ENCODE data around the gene SLC22A3.
A peak's percentile ranks its signal among the peaks of the same experiment; 100 is the strongest.
"Not testable (repeated sequence)": the region's sequence is repeated elsewhere in the genome, so short reads cannot be mapped to it uniquely, and the experiment has no call there.

Gene SLC22A3

DNA sequence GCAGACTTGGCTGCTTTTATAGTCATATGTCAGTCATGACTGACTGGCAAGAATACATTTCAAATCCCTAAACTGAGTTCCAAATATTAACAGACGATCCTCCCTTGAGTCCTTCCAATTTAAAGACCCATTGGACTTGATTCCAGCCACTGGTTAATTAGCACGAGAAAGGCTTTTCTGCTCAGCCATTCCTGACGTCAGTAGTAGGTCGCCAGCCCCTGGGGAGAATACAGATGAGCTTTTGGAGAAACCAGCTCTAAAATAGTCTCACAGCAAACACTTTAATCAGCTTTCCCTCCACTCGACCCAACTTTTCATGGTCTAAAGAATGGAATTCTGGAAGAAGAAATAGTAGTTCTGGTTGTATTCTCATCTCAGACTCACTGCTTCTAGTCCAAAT, 91.6 kb downstream of the SLC22A3 start:
- DNase-seq (ENCODE audit: low read depth in 2 of 2) = no peak

DNA sequence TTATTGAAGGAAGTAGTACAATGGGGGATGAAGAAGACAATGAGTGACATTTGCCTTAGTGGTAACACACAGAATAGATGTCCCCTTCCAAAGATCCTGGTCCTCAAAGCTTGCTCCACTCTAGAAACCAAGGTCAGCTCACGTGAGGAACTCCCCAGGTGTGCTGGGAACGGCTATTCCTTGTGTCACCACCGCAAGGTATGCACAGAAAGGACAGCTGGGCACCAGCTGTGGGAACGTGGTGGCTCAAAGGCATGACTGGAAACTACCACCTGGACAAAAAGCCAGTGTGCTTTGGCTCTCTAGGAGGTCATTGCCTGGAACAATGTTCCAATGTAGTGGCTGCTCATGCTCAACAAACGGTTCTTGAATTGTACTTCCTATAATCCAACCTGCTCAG, 94.0 kb downstream of the SLC22A3 start:
- no peak for DNase-seq (ENCODE audit: low read depth in 2 of 2)

DNA sequence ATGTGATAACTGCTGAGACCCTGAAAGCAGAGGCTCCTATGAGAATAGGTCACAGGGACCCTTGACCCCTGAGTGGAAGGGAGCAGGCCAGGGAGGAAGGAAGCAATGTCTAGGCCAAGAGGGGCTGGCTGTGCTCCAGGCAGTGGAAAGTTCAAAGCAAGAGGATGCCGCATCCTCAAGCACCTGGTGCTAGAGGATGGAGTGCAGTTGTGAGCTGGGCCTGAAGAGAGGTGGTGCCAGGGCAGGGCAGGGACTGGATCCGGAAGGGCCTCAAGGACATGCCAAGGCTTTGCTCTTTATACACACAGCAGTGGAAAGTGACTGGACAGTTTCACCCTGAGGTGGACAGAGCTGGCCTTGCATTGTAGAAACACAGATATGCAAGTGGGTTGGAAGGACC, 97.0 kb downstream of the SLC22A3 start:
- no peak for DNase-seq (ENCODE audit: low read depth in 2 of 2)

DNA sequence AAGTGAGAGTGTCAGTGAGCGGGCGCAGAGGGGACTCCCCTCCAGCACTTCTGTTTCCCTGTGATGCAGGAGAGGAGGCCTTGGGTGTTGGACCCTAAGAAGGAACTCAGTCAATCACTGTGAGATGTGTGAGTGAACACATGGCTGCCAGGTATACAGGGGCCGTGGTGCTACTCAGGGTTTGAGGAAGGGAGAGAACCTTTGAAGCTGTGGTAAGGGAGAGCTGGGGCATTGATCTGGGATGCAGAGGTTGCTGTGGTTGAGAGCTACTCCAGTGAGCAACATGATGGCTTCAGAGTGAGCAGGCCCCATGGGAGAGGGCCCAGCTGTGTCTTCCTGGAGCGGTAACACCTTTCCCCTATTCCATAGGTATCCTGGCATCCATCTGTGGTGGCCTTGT, 99.2 kb downstream of the SLC22A3 start:
- no peak for DNase-seq (ENCODE audit: low read depth in 2 of 2)

DNA sequence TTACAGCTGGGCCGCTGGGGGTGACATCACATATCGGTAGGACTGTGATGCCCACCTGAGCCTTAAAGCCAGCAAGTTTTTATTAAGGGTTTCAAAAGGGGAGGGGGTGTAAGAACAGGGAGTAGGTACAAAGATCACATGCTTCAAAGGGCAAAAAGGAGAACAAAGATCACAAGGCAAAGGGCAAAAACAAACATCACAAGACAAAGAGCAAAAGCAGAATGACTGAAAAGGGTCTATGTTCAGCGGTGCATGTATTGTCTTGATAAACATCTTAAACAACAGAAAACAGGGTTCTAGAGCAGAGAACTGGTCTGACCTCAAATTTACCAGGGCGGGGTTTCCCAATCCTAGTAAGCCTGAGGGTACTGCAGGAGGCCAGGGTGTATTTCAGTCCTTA, 101.6 kb downstream of the SLC22A3 start:
- not testable (repeated sequence) for DNase-seq (ENCODE audit: low read depth in 2 of 2)

DNA sequence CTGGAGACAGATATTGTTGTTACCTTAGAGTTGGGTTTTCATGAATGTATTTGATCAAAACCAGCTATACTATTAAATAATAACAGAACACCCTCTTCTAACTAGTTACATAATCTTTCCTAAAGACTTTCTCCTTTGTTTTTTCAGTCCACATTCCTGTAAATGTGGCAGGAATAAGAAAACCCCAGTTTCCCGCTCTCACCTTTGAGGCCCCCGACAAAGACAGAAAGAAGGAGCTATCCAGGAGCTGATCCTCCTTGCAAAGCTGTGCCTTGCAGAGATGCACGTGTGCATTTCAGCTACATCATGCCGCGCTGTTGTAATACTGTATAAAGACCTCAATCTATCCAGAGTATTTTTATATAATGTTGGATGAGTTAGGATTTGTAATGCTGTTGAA, 102.7 kb downstream of the SLC22A3 start:
- no peak for DNase-seq (ENCODE audit: low read depth in 2 of 2)

DNA sequence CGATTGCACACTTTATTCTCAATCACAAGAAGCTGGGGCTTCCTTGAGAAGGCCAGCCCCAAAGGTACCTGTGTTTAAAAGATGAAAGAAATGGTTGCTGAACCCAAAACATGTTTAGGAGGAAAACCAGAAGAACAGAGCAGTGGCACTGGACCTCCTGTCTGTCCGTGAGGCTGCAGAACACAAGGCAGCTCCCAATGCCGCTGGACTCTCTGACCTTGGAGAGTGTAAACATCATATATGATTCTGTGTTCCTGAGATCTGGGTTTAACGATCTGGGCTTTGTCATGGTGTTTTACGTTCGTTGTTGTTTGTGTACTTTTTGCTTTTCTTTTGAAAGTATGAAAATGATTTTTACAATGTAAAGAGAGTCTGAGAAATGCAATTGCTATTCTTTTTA, 106.1 kb downstream of the SLC22A3 start:
- no peak for DNase-seq (ENCODE audit: low read depth in 2 of 2)

DNA sequence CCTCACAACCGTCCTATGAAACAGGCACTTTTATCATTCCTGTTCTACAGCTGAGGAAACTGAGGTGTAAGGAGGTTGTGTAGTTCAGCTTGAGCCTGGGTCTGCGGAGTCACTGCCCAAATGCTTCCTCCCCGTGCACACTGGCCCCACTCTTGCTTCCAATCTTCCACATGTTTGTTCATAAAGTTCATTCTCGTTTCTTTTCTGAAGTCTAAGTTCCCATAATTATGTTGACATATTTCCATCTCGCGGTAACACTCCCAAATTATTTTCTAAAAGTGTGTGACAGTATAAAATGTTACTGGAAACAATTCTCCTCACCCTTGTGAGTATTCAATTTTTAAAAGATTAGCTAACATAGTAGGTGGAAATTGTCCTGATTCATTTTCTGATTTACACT, 106.9 kb downstream of the SLC22A3 start:
- no peak for DNase-seq (ENCODE audit: low read depth in 2 of 2)

DNA sequence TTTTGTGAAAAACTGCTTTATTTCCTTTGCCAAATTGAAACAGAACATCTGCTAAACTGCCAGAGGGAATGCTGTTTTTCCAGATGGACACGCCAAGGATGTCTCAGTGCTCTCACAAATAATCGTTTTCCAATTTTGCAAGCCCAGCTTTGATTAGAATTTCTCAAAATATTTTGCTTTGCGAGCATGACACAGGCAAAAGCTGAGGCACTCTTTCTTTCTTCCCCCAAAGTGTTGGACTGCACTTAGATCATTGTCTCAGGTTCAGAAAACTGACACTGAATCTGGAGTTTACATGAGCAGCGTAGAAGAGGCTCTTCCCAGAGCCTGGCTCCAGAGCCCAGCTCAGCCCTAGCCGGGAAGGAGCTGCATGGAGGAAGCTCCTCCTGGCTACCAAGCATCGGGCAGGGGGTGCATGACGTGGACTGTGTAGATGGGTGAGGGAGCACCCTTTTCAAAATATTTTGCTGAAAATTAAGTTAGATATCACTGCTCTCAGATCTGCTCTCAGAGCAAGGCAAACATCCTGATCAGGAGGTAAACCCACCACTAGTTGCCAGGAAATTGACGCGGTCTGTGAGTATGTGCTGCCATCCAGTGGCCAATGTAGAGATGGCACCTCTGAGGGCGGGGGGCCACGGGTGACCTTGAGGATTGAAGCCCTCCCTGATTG, 107.5 kb downstream of the SLC22A3 start:
- peak; percentile 40 to 52 for DNase-seq (ENCODE audit: low read depth in 2 of 2)

DNA sequence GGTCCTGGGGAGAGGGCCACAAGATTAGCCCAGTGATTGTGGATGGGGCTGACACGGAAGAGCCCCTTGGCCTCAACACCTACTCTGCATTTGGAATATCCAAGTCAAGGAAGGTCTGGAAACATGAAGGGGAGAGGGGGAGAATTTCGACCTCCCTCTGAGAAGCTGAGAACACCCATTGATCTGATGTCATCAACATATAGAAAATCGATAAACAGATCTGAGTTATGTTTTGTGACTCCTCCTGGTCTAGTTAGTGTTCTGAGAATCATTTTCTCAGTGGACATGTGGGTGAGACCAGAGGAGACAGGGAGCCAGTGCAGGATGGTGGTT, 108.0 kb downstream of the SLC22A3 start:
- DNase-seq (ENCODE audit: low read depth in 2 of 2) = no peak

DNA sequence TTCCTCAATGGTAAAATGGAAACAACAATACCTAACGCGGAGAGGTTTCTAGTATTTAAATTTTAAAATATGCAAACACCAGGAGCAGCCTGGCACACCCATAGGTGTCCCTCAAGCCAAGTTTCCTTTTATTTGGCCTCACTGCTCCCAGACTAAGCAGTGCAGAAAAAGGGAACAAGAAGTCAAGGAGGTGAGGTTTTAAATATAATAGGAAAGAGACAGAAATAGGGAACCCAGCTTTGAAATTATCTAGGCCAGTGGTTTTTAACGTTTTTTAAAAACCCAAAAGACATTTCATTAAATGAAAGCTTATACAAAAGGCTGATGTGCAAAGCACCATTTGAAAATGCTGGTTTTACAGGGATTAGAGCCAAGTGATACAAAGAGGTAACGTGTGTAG, 109.6 kb downstream of the SLC22A3 start:
- no peak for DNase-seq (ENCODE audit: low read depth in 2 of 2)

DNA sequence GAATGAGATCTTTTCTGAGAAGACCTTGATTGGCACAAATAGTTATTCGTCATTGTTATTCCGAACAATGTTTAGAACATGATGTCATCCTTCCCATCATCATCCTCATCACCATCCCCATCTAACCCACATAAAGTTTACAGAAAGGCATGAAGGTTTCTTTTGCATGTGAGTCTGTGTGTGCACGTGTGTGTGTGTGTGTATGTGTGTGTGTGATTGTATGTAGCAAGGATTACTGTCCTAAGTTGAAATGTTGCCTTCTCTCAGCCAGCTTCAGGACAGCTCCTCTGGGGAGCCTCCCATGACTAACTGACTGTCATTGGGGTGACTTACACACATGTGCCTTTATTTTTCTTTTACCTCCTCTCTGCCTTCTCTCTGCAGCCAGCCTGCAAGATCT, 113.5 kb downstream of the SLC22A3 start:
- no peak for DNase-seq (ENCODE audit: low read depth in 2 of 2)

DNA sequence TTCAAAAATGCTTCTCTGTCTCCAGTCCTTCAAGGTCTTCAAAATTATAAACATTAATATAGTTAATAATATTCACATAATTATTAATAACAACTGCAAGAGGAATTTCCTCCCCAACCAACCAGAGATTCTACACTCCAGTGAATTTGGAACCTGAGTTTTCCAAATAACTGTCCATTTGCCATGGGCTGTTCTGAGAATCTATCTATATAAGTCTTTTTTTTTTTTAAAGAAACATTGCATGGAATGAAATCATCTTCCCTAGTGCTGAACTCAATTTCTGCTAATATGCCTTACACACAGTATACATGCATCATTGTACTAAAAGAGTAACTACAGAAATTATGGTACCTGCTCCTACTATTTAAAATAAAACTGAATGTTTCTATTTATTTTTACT, 113.9 kb downstream of the SLC22A3 start:
- no peak for DNase-seq (ENCODE audit: low read depth in 2 of 2)

DNA sequence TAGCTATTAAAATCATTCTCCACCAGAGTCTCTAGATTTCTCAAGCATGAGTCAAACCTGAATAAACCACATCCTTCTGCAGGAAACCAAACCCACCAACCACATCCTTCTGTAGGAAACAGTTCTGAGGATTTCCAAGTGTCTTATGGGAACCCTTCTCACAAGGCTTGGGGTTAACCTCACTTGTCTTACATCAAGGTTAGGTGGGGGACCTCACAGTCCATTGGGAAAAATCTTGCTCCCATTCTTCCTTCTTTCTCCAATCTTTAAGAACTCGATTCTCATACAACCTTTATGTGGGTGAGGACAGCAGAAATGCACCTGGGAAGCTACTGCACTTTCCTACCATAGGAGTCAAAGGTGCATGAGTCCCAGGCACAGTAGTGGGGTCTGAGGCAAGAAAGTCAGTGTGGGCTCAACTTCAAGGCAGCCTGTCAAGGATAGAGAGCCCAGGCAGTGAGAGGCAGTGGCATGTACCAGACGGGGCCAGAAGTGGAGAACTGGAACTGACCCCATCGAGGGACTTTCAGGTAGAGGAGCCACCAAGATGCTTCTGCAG, 114.5 kb downstream of the SLC22A3 start:
- peak in 1 of 2 donors; percentile 62 for DNase-seq (ENCODE audit: low read depth in 2 of 2)

DNA sequence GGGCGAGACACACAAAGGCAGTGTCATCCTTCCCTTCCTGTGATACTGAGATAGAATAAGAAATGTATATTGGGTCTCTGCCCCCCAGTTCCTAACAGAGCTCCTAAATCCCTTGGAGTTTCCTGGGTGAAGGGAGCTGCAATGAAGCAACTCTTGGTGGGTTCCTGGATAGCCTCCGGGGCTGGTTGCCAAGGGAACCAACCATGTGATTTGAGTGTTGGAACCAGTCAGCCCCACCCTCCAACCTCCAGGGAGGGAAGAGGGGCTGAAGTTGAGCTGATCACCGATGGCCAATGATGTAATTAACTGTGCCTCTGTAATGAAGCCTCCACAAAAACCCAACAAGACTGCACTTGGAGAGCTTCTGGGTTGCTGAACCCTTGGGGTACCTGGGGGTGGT, 116.6 kb downstream of the SLC22A3 start:
- DNase-seq (ENCODE audit: low read depth in 2 of 2) = no peak

DNA sequence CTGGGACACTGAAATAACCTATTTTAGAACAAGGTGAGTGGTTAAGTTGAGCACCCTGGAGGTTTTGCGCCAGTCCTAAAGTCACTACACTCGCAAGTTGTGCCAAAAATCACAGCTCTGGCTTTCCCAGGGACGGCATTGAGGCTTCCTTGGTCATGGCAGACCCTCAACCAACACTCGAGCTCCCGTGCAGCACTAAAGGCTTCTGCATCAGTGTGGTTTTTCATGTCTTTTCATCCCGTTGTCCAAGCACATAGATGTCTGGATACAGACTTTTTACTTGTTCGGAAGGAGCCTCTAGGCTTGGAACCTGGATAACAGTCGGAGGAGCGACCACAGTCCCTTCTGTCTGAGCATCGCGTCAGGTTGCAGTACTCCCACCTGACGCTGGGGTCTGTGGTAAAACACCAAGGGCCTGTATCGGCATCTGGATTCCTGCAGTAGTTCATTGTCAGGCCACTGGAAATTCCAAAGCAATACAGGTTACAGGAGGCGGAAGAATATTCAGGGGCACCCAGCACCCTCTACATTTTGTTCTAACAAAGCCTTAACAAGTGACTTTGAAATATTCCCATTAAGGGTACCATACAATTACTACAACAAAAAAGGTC, 119.2 kb downstream of the SLC22A3 start:
- DNase-seq (ENCODE audit: low read depth in 2 of 2) = not testable (repeated sequence)

DNA sequence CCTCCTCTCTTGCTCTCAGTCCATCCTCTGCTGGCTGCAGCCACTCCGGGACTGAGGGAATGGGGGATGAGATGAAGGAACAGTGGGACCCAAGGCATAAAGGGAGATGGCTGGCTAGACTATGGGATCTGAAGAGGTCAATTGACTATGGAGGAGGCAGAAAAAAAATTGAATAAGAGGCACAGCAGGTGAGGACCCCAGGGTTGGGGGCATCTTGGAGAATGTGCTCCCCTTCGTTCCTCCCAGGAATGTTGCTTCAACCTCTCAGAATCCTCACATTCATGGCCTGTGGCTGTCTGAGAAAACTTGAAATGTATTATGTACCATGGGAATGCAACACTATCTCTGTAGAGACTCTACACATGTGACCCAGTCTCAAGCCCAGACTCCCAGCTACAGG, 121.0 kb downstream of the SLC22A3 start:
- no peak for DNase-seq (ENCODE audit: low read depth in 2 of 2)

DNA sequence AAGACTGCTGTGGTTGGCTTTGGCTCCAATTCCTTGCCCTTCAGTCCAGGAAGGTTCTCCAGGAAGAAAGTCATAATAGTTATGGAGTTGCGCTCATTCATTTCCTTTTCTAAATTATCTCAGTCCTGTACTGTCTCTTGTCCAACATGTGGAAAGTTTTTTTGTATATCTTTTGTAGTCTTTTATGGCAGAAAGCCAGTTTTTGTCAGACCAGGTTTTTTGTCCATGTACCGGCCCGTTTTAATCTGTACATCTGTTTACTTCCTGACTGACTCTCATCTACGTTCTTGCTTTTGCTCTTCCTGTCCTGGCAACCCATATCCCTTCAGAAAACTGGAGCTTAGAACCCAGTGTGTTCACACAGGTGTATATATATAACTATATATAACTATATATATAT, 127.9 kb downstream of the SLC22A3 start:
- DNase-seq (ENCODE audit: low read depth in 2 of 2) = not testable (repeated sequence)

DNA sequence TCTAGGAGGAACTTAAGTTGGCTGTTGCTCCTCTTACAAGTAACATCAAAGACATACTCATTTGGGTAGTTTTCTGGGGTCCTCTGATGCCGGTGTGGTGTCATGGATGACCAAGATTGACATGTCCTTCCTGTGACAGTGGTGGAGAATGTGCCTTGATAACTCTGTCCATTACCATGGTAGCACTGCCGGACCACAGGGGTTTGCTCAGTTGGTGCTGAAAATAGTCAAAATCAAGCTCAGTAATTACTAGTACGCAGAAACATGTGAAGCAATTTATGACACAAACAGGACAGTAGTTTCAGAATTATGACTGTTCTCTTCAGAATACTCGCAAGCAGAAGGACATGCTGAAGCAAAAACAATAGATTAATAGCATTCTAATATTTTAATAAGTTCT, 128.9 kb downstream of the SLC22A3 start:
- DNase-seq (ENCODE audit: low read depth in 2 of 2) = not testable (repeated sequence)

DNA sequence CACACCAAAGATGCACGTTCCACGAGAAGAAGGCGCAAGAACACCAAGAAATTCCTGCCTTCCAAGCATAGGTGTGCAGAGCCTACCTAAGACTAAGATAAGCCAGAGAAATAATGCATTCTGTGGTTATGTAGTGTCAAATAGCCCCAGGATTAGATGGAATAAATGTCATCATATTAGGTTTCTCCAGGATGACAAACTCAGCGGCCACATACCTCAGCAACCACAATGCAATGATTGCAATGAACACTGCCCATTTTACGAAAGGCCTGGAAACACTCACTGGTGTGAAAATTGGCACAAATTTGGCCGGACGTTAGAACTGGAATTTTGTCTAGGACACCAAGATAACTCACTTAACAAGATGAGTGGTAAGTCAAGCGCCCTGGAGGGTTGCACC, 129.7 kb downstream of the SLC22A3 start:
- no peak for DNase-seq (ENCODE audit: low read depth in 2 of 2)

DNA sequence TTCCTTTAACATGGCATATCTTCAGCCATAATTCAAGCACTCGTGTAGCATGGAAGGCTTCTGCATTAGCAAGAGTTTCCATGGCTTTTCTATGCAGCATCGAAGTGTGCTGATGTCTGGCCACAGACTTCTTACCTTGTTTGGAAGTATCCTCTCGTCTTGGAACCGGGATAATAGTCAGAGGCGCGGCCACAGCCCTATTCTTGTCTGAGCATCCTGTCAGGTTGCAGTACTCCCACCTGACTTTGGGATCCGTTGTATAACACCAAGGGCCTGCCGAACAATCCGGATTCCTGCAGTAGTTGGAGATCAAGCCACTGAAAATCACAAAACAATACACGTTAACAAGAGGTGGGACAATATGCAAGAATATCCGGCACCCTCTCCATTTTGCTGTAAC, 138.9 kb downstream of the SLC22A3 start:
- no peak for DNase-seq (ENCODE audit: low read depth in 2 of 2)

DNA sequence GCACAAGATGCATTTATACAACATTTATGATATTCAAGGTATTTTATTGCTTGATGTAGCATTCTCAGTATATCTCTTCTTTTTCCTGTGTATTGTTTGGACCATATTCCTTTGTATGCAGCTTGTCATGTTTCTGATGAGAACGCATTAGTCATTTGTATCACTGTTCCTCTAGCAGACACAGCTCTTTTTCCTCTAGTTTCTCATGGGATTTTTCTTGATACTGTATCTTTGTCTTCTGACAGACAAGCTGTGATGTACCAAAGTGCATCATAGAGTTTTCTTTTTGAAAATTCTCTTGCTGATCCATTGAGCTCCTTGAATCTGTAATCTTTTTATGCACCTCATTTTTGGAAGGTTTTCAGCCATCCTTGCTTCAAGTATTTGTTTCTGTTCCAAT, 140.9 kb downstream of the SLC22A3 start:
- no peak for DNase-seq (ENCODE audit: low read depth in 2 of 2)

DNA sequence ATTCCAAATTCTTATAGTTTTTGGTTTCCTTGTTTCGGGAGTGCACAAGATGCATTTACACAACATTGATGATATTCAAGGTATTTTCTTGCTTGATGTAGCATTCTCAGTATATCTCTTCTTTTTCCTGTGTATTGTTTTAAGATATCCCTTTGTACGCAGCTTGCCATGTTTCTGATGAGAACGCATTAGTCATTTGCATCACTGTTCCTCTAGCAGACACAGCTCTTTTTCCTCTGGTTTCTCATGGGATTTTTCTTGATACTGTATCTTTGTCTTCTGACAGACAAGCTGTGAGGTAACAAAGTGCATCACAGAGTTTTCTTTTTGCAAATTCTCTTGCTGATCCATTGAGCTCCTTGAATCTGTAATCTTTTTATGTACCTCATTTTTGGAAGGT, 146.4 kb downstream of the SLC22A3 start:
- DNase-seq (ENCODE audit: low read depth in 2 of 2) = no peak

DNA sequence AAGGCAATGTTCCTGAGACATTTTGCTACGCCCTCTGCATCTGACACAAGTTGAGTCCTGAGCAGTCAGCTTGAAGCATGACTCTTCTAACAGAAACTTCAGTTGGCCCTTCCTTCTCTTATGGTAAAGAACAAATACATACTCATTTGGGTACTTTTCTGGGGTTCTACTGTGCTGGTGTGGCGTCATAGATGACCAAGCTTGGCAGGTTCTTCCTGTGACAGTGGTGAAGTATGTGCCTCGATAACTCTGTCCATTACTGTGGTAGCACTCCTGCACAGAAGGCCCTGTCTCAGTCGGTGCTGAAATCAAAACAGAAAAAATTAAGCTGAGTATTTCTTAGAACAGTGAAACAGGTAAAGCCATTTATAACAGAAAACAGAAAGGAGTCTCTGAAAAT, 152.5 kb downstream of the SLC22A3 start:
- DNase-seq (ENCODE audit: low read depth in 2 of 2) = no peak

Data from stimulated activated CD8-positive, alpha-beta memory T cell treated with anti-CD3 and anti-CD28 coated beads, Interleukin-7, amount 100 ng/mL, for 4 hours (primary cell).